T47D (cell line): ENCODE data around the gene LDLRAP1.

Experiments
- DNase-seq, 2 experiments: peaks; one replicate each; pipeline versions ENCODE4 v3.0.0 to v3.0.0-alpha.2; 2011 to 2012; ENCODE audit warnings: low read depth in 1 of 2, low spot score in 1 of 2
- JUND ChIP-seq: IDR thresholded peaks from 2 replicates; pipeline ENCODE4 v1.6.1; 2012; ENCODE audit warnings: low read depth
- in situ Hi-C: cut with HindIII; loops from 2 replicates; pipeline ENCODE4 v1.10.0; 2016; ENCODE audit warnings: low sequenced_read_pairs, low pct_unique_long_range_greater_than_20kb

LDLRAP1 gene

DNA sequence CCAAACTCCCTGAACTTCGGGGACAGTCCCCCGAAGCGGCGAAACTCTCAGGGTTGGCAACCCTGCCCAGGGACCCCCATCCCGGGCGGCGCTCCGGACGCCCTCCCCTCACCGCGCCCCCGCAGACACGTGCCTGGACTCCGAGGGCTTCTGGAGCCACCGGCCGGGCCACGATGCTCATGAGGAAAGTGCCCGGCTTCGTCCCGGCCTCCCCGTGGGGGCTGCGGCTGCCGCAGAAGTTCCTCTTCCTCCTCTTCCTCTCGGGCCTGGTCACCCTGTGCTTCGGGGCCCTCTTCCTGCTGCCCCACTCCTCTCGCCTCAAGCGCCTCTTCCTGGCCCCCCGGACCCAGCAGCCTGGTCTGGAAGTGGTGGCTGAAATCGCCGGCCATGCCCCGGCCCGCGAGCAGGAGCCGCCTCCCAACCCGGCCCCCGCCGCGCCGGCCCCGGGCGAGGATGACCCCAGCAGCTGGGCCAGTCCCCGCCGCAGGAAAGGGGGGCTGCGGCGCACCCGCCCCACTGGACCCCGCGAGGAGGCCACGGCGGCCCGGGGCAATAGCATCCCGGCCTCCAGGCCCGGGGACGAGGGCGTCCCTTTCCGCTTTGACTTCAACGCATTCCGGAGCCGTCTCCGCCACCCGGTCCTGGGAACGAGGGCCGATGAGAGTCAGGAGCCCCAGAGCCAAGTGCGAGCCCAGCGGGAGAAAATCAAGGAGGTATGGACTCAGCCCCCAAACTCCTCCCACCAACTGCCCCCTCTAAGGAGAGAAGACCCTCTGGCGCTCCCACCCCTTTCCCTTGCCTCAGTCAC, 74.4 kb downstream of the LDLRAP1 start:
- no peak for TF ChIP-seq JUND
- in situ Hi-C loops = no loop called here
- DNase-seq = no peak

- TF ChIP-seq JUND = no peak
- no peak for DNase-seq
- in situ Hi-C loops = no loop called here
These were observed 75.0 kb downstream of the LDLRAP1 start for GRCh38 chr1:25618433-25618808.
